CD4-positive, alpha-beta T cell (primary cell): ENCODE results near the gene ARL8B. TPM values are rescaled to one million over a fixed set of nuclear protein-coding genes. Genes with fewer than 3 reads are reported as not detected.

Source experiments
- ATAC-seq: fragments of 200-7000 bp; cut with Tn5 transposase; one replicate; pipeline ENCODE4 v1.10.0; 2022; ENCODE audit warnings: mild to moderate bottlenecking; ENCODE audit not compliant: poor library complexity
- CTCF ChIA-PET: fragments of 350-600 bp; sonication (Branson Sonifier 250); formaldehyde crosslinking; loops from one replicate; lab custom pipeline; 2021; ENCODE audit warnings: antibody characterized with exemption, inconsistent platforms; lab: Charles Lee
- POLR2A ChIA-PET: fragments of 350-600 bp; sonication (Branson Sonifier 250); formaldehyde crosslinking; loops from one replicate; lab custom pipeline; 2021; ENCODE audit warnings: antibody characterized with exemption, inconsistent platforms; lab: Charles Lee
- DNase-seq, 14 experiments: peaks; one replicate each; pipeline ENCODE4 v3.0.0-alpha.2; 2013 to 2020; ENCODE audit warnings: mixed read lengths in 2 of 14
- H3K27ac ChIP-seq, 2 donors: one replicate each; pipeline versions ENCODE4 v1.5.1 to v1.7.0; 2013; ENCODE audit warnings: low read length in 2 of 2, low read depth in 1 of 2, mild to moderate bottlenecking in 1 of 2
- H3K27me3 ChIP-seq, 2 experiments: 1 replicate in 1 of 2; 2 replicates in 1 of 2; pipeline versions ENCODE4 v1.6.1 to v1.7.0; 2013; ENCODE audit warnings: low read length in 2 of 2, control low read depth in 1 of 2, mild to moderate bottlenecking in 1 of 2, moderate library complexity in 1 of 2; ENCODE audit not compliant: insufficient read depth in 2 of 2, control insufficient read depth in 1 of 2
- H3K36me3 ChIP-seq: one replicate; pipeline ENCODE4 v1.6.1; 2013; ENCODE audit warnings: low read length, control low read depth; ENCODE audit not compliant: insufficient read depth
- H3K4me1 ChIP-seq: one replicate; pipeline ENCODE4 v1.6.1; 2013; ENCODE audit warnings: low read length, control low read depth; ENCODE audit not compliant: insufficient read depth
- H3K4me3 ChIP-seq: one replicate; pipeline ENCODE4 v1.5.1; 2013; ENCODE audit warnings: mild to moderate bottlenecking, low read length, moderate library complexity
- H3K9me3 ChIP-seq, 2 experiments: 1 replicate in 1 of 2; 2 replicates in 1 of 2; pipeline versions ENCODE4 v1.6.1 to v1.7.0; 2013; ENCODE audit warnings: low read length in 2 of 2, mild to moderate bottlenecking in 2 of 2, control low read depth in 1 of 2, moderate library complexity in 1 of 2; ENCODE audit not compliant: control insufficient read depth in 1 of 2, insufficient read depth in 1 of 2
- H3K27ac Mint-ChIP-seq: one replicate; pipeline ENCODE4 v1.8.0; 2020; ENCODE audit warnings: mixed read lengths
- H3K27me3 Mint-ChIP-seq: one replicate; pipeline ENCODE4 v1.8.0; 2021; ENCODE audit warnings: mixed read lengths
- H3K36me3 Mint-ChIP-seq: one replicate; pipeline ENCODE4 v1.8.0; 2021; ENCODE audit warnings: low read depth, mixed read lengths
- H3K4me1 Mint-ChIP-seq: one replicate; pipeline ENCODE4 v1.8.0; 2021; ENCODE audit warnings: low read depth, mixed read lengths
- H3K4me3 Mint-ChIP-seq: one replicate; pipeline ENCODE4 v1.8.0; 2020; ENCODE audit warnings: mild to moderate bottlenecking, mixed read lengths
- H3K9me3 Mint-ChIP-seq: one replicate; pipeline ENCODE4 v1.8.0; 2020; ENCODE audit warnings: mixed read lengths
- intact Hi-C, 2 experiments: fragments of 100-400 bp; cut with DNase I in 1 of 2; cut with micrococcal nuclease in 1 of 2; formaldehyde crosslinking; loops; one replicate each; pipeline versions ENCODE4 v1.15.1 to v1.9.0; 2023 to 2025; cut with DNase I, micrococcal nuclease
- total RNA-seq, 174 experiments: library from RNA in 2 of 174; stranded (reverse) in 2 of 174; gene quantifications; one replicate each; pipeline ENCODE4 v1.2.3 and lab custom pipeline; 2021 to 2026
- TF ChIP-seq, protein P1 (sequence below): fragments of 200-600 bp; IDR thresholded peaks from one replicate; pipeline ENCODE4 v1.8.0; 2022; ENCODE audit warnings: antibody characterized with exemption, mild to moderate bottlenecking

Gene ARL8B
- total RNA-seq, 2 experiments from 2014 or later = 48.5 to 49.7 TPM

DNA sequence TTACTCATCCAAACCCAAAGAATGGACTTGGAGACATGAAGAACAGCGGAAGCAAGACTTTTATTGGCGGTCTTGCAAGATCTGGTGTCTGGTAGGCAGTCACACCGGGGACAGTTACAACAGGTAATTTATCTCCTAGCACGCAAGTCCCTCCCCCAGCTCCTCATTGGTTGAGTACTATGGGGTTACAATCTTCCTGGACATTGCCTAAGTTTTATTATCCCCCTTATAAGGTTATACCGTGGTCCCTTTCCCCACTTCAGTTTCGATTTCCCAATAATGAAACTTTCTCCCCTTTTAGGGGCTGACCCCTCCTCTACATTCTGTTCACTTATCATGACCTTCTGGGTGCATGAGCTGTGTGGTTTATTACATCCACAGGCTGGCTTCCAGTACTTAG, 18.7 kb downstream of the ARL8B start:
- TF ChIP-seq, protein P1, sequence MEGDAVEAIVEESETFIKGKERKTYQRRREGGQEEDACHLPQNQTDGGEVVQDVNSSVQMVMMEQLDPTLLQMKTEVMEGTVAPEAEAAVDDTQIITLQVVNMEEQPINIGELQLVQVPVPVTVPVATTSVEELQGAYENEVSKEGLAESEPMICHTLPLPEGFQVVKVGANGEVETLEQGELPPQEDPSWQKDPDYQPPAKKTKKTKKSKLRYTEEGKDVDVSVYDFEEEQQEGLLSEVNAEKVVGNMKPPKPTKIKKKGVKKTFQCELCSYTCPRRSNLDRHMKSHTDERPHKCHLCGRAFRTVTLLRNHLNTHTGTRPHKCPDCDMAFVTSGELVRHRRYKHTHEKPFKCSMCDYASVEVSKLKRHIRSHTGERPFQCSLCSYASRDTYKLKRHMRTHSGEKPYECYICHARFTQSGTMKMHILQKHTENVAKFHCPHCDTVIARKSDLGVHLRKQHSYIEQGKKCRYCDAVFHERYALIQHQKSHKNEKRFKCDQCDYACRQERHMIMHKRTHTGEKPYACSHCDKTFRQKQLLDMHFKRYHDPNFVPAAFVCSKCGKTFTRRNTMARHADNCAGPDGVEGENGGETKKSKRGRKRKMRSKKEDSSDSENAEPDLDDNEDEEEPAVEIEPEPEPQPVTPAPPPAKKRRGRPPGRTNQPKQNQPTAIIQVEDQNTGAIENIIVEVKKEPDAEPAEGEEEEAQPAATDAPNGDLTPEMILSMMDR = no peak
- Histone ChIP-seq H3K4me1 (peaks cover 22% of the 10 kb centered on the region), H3K27ac (no peak overlapping the region), H3K27me3 (no peaks in the 10 kb centered on the region), H3K4me3 (no peak overlapping the region), H3K36me3 (peaks cover 13% of the 10 kb centered on the region), H3K9me3 (no peaks in the 10 kb centered on the region)
- DNase-seq = no peak
- ATAC-seq = no peak
- intact Hi-C loops = no loop called here
- CTCF ChIA-PET = no interaction called here
- POLR2A ChIA-PET = interaction anchor here (1.1 kb wide), 1 partner anchor 46 kb away, joined by 3 read pairs; the partner anchor contains the start of gene EDEM1
- H3K4me1 Mint-ChIP-seq = peaks cover 69% of the 10 kb centered on the region
- no peak overlapping the region for H3K27ac Mint-ChIP-seq
- no peaks in the 10 kb centered on the region for H3K27me3 Mint-ChIP-seq
- peaks cover 65% of the 10 kb centered on the region for H3K36me3 Mint-ChIP-seq
- H3K9me3 Mint-ChIP-seq = peaks cover 7% of the 10 kb centered on the region
- no peak overlapping the region for H3K4me3 Mint-ChIP-seq

DNA sequence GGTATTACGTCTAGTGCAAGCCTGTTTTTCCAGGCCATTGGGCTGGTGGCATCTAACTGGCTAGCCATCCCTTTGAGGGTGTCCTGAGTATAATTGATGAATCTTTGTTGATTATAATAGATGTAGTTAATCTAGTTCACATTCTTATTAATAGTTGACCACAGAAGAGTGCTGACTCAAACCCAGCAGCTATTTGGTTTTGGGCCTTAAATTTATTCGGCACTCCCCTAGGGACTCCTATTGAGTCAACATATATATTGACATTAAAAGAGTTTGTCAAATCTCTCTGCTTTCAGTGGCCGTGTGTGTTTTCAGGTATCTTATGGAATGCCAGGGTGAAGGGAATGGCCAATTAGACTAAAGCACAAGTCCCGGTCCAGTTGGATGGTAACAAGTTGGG, 19.7 kb downstream of the ARL8B start:
- Mint-ChIP-seq H3K36me3 (peaks cover 74% of the 10 kb centered on the region), H3K27ac (no peak overlapping the region), H3K4me3 (no peak overlapping the region), H3K9me3 (peaks cover 10% of the 10 kb centered on the region), H3K27me3 (no peaks in the 10 kb centered on the region), H3K4me1 (peaks cover 65% of the 10 kb centered on the region)
- ATAC-seq (no peak), DNase-seq (no peak)
- peaks cover 19% of the 10 kb centered on the region for H3K4me1 ChIP-seq
- no peaks in the 10 kb centered on the region for H3K27me3 ChIP-seq
- no peak overlapping the region for H3K4me3 ChIP-seq
- H3K9me3 ChIP-seq = no peaks in the 10 kb centered on the region
- H3K36me3 ChIP-seq = peaks cover 22% of the 10 kb centered on the region
- CTCF ChIA-PET = no interaction called here
- H3K27ac ChIP-seq = no peak overlapping the region
- intact Hi-C loops = no loop called here
- POLR2A ChIA-PET = no interaction called here
- TF ChIP-seq, protein P1 = no peak

- peaks cover 22% of the 10 kb centered on the region for H3K36me3 ChIP-seq
- H3K36me3 Mint-ChIP-seq = peaks cover 91% of the 10 kb centered on the region
- no peak for ATAC-seq
Observed at GRCh38 chr3:5143464-5143863, 21.4 kb downstream of the ARL8B start.

More at GRCh38 chr3:5143464-5143863, 21.4 kb downstream of the ARL8B start:
- H3K4me3 ChIP-seq = no peak overlapping the region
- DNase-seq = peak in 2 of 14 experiments; percentile 19 to 48
- H3K27me3 ChIP-seq = no peaks in the 10 kb centered on the region
- no peaks in the 10 kb centered on the region for H3K9me3 ChIP-seq
- no peaks in the 10 kb centered on the region for H3K27me3 Mint-ChIP-seq
- ChIA-PET POLR2A (no interaction called here), CTCF (no interaction called here)
- no peak overlapping the region for H3K4me3 Mint-ChIP-seq
- TF ChIP-seq, protein P1 = no peak
- H3K27ac ChIP-seq = no peak overlapping the region
- H3K4me1 Mint-ChIP-seq = peaks cover 64% of the 10 kb centered on the region
- peaks cover 10% of the 10 kb centered on the region for H3K9me3 Mint-ChIP-seq
- intact Hi-C loops = no loop called here
- H3K4me1 ChIP-seq = peaks cover 13% of the 10 kb centered on the region
- H3K27ac Mint-ChIP-seq = no peak overlapping the region
